HUES64 (cell line): ENCODE data around the gene BRCA1.
A peak's percentile ranks its signal among the peaks of the same experiment; 100 is the strongest.

Source experiments
- H3K27ac ChIP-seq: 2 replicates; pipeline ENCODE4 v1.7.0; 2013; ENCODE audit warnings: low read depth, low read length, inconsistent platforms
- H3K27me3 ChIP-seq: 2 replicates; pipeline ENCODE4 v1.6.1; 2013; ENCODE audit warnings: mild to moderate bottlenecking, low read length; ENCODE audit not compliant: insufficient read depth
- H3K36me3 ChIP-seq: 2 replicates; pipeline ENCODE4 v1.6.1; 2013; ENCODE audit warnings: mild to moderate bottlenecking, low read length; ENCODE audit not compliant: insufficient read depth
- H3K4me1 ChIP-seq: 2 replicates; pipeline ENCODE4 v1.6.1; 2013; ENCODE audit warnings: mild to moderate bottlenecking, low read length, moderate library complexity; ENCODE audit not compliant: insufficient read depth
- H3K4me3 ChIP-seq: 2 replicates; pipeline ENCODE4 v1.5.1; 2013; ENCODE audit warnings: mild to moderate bottlenecking, low read length, moderate library complexity
- H3K9ac ChIP-seq: 2 replicates; pipeline ENCODE4 v1.6.1; 2013; ENCODE audit warnings: mild to moderate bottlenecking, low read depth, low read length
- H3K9me3 ChIP-seq: 2 replicates; pipeline ENCODE4 v1.6.1; 2013; ENCODE audit warnings: low read depth, low read length; ENCODE audit not compliant: insufficient read depth
- WGBS: fragments of 150-250, 120-280 bp; methylation state at CpG from one replicate; pipeline ENCODE4 v1.1.7; 2013; ENCODE audit warnings: missing lambda C conversion rate; 5-methylcytosine and 5-hydroxymethylcytosine counted together

Gene BRCA1

DNA sequence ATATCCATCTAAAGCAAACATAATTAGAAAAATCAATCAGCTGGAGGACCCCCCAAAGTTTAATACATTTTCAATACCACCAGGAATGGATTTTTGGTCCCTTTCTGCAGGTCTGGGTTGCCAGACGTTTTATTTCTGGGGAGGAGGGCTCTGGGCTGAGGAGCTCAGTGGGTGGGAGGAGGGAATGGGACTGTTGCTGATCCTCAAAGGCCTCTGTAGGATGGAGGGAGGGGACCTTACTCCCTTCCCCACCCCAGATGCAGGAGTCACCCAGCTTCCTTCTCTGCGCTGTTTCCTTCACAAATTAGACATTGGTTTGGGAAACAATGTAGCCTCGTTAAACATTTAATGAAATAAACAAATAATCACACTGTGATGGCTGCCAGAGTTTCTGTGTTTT, 93.5 kb downstream of the BRCA1 start:
- no peaks in the 10 kb centered on the region for H3K27me3 ChIP-seq
- H3K27ac ChIP-seq, result no peak overlapping the region
- no peaks in the 10 kb centered on the region for H3K9me3 ChIP-seq
- H3K4me1 ChIP-seq, result peaks cover 51% of the 10 kb centered on the region
- peaks cover 13% of the 10 kb centered on the region; the same call in 1 of the 2 replicates for H3K36me3 ChIP-seq
- no peak overlapping the region for H3K4me3 ChIP-seq
- WGBS, result 55% methylated on average over 3 of the region's 3 CpGs
- H3K9ac ChIP-seq, result no peak overlapping the region

DNA sequence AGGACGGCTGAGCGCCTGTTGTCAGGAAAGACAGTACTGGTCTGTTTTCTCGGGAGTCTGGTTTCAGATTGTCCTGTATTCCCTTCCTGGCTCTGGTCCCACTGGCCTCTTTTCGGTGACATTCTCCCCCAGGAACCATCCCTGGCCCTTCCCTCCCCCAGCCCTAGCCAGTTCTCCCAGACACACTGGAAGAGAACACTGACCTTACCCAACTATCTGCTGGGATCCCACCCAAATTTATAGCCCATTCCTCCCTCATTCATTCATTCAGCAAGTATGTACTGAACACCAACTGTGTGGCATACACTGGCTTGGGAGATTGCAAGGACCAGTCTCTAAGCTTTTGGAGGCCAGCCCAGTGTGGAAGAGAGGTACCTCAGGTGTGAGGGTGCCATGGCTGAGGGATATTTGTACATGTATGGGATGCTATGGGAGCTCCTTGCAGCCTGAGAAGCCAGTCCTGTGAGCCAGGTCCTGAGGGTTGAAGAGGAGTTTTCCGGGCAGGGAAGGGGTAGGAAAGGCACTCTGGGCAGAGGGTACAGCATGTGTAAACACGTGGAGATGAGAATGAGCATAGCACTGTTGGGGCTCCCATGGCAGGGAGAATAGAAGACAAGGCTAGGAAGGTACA, 94.9 kb downstream of the BRCA1 start:
- WGBS, result 92% methylated on average over 6 of the region's 6 CpGs
- Histone ChIP-seq H3K36me3 (peaks cover 13% of the 10 kb centered on the region; the same call in 1 of the 2 replicates), H3K4me3 (no peak overlapping the region), H3K27me3 (no peaks in the 10 kb centered on the region), H3K27ac (no peak overlapping the region), H3K9me3 (no peaks in the 10 kb centered on the region), H3K9ac (no peak overlapping the region), H3K4me1 (peaks cover 47% of the 10 kb centered on the region)

DNA sequence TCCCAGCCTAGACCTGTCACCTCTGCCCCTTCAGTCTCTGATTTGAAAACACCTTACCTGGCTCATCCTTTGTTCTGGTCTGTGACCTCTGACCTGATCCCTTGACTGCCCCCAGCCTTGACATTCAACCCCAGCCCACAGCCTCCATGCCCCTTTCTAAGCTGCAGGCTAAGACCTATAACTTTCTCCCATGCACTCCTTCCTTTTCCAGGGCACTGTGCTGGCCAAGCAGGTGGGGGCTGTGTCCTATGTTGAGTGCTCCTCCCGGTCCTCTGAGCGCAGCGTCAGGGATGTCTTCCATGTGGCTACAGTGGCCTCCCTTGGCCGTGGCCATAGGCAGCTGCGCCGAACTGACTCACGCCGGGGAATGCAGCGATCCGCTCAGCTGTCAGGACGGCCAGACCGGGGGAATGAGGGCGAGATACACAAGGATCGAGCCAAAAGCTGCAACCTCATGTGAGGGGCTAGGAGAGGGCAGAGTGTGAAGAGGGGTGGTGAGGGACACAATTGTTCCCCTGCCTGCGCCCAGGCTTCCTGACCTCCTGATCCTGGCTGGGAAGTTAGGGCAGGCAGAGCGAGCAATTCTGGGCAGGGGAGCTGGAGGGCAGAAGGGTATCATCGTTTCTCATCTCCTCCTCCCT, 96.8 kb downstream of the BRCA1 start:
- Histone ChIP-seq H3K36me3 (peaks cover 13% of the 10 kb centered on the region; the same call in 1 of the 2 replicates), H3K9me3 (no peaks in the 10 kb centered on the region), H3K27me3 (no peaks in the 10 kb centered on the region), H3K4me3 (no peak overlapping the region), H3K4me1 (peaks cover 27% of the 10 kb centered on the region), H3K27ac (no peak overlapping the region), H3K9ac (no peak overlapping the region)
- 94% methylated on average over 16 of the region's 17 CpGs for WGBS

DNA sequence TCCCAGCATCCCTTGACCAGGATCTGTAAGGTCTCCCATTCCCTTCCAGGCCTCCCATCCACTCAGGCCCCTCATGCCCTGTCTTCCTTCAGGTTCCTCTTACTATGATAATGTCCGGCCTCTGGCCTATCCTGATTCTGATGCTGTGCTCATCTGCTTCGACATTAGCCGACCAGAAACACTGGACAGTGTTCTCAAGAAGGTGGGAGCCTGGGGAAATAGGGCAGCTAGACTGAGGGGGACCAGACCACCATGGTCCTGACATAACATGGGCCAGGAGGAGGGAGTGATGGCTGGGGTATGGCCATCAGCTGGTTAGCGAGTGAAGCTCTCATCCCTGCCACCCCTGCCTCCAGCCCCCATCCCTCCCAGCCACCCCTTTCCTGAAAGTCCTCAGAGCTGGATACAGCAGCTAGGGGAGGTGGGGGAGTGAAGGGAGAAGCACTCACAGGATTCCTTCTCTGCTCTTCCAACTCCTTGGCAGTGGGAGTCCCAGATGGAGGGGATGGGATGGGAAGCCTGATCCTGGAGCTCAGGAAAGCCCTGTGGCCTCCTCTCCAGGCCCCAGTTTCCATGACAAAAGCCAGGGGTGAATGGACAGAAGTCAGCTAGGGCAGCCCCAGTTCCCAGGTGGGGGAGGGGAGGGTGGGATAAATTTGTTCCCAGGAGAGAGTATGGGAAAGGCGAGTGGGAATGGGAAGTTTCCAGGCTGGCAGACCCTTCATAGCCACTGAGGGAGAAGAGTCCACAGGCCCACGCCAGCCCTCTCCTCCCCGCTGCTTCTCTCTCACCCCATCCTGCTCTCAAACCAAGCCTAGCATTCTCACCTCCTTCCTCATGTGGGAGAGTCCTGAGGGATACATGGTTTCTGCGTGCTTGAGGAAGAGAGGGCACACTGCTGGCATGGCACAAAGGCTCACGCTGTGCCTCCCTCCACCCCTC, 97.8 kb downstream of the BRCA1 start:
- peaks cover 13% of the 10 kb centered on the region; the same call in 1 of the 2 replicates for H3K36me3 ChIP-seq
- peak overlapping the region; percentile 31; the same call in 1 of the 2 replicates for H3K27ac ChIP-seq
- H3K4me3 ChIP-seq, result no peak overlapping the region
- WGBS, result 68% methylated on average over 8 of the region's 9 CpGs
- H3K9ac ChIP-seq, result no peak overlapping the region
- no peaks in the 10 kb centered on the region for H3K27me3 ChIP-seq
- peaks cover 25% of the 10 kb centered on the region for H3K4me1 ChIP-seq
- H3K9me3 ChIP-seq, result no peaks in the 10 kb centered on the region

DNA sequence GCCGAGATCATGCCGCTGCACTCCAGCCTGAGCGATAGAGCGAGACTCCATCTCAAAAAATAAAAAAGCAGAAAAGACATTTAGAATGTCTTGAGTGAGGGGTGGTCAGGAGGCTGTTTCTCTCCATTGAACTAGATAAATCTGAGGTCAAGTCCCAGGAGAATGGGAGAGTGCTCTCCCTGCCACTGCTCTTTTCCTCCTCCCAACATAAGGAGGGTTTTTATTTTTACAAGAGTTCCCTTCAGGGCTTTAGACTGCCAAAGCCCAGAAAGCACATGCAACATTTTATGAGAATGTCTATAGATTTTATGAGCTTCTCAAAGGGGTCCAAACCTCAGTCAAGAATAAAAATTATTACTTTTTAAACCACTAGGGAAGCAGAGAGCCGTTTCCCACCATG, 98.6 kb downstream of the BRCA1 start:
- 91% methylated on average over 5 of the region's 5 CpGs for WGBS
- no peak overlapping the region for H3K27ac ChIP-seq

DNA sequence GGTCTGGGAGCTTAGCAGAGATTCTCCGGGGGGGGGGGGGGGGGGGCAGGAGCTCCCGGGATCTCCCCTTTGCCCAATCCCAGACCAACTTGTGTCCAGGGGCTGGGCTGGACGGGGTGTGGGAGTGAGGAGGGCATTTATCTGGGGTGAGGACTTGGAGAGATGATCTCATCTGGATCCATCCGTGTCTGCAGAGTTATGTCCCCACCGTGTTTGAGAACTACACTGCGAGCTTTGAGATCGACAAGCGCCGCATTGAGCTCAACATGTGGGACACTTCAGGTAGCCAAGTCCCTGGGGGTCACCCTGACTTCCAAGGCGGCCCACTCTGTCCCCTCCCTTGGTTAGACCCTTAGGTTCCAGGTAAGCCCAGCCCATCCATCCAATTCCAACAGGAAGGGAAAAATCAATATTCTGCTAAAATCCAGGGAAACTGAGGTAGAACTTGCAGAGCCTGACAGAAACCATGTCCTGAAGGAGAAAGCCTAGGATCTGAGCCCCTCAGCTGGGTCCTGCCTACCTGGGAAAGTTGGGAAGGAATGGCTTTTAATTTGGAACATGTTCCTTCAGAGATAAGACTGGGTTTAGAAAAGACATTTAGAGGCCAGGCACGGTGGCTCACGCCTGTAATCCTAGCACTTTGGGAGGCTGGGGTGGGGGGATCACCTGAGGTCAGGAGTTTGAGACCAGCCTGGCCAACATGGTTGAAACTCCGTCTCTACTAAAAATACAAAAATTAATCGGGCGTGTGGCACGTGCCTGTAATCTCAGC, 99.2 kb downstream of the BRCA1 start:
- H3K27ac ChIP-seq, result no peak overlapping the region
- H3K36me3 ChIP-seq, result peaks cover 13% of the 10 kb centered on the region; the same call in 1 of the 2 replicates
- H3K4me3 ChIP-seq, result peak overlapping the region; percentile 77
- H3K9me3 ChIP-seq, result no peaks in the 10 kb centered on the region
- H3K9ac ChIP-seq, result 0 out of 2 replicates have a peak overlapping the region, but pooled peaks have one; percentile 12
- 66% methylated on average over 15 of the region's 16 CpGs for WGBS
- peaks cover 19% of the 10 kb centered on the region for H3K4me1 ChIP-seq
- H3K27me3 ChIP-seq, result no peaks in the 10 kb centered on the region

More for the DNA sequence above, 98.6 kb downstream of the BRCA1 start:
- H3K9ac ChIP-seq, result no peak overlapping the region
- peaks cover 25% of the 10 kb centered on the region for H3K4me1 ChIP-seq
- H3K4me3 ChIP-seq, result no peak overlapping the region
- no peaks in the 10 kb centered on the region for H3K9me3 ChIP-seq
- H3K27me3 ChIP-seq, result no peaks in the 10 kb centered on the region
- H3K36me3 ChIP-seq, result peaks cover 13% of the 10 kb centered on the region; the same call in 1 of the 2 replicates

DNA sequence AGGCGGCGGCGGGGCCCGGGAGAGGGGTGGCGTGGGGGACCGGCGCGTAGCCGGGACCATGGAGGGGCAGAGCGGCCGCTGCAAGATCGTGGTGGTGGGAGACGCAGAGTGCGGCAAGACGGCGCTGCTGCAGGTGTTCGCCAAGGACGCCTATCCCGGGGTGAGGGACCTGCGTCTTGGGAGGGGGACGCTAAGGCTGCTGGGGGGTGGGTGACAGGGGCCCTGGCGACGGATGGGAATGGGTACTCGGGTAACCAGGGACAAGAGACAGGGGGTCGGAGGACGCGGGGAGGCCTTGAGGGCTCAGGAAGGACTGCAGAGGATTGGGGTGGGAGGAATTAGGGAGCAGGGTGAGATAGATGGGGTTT, 99.9 kb downstream of the BRCA1 start:
- H3K27ac ChIP-seq, result no peak overlapping the region

DNA sequence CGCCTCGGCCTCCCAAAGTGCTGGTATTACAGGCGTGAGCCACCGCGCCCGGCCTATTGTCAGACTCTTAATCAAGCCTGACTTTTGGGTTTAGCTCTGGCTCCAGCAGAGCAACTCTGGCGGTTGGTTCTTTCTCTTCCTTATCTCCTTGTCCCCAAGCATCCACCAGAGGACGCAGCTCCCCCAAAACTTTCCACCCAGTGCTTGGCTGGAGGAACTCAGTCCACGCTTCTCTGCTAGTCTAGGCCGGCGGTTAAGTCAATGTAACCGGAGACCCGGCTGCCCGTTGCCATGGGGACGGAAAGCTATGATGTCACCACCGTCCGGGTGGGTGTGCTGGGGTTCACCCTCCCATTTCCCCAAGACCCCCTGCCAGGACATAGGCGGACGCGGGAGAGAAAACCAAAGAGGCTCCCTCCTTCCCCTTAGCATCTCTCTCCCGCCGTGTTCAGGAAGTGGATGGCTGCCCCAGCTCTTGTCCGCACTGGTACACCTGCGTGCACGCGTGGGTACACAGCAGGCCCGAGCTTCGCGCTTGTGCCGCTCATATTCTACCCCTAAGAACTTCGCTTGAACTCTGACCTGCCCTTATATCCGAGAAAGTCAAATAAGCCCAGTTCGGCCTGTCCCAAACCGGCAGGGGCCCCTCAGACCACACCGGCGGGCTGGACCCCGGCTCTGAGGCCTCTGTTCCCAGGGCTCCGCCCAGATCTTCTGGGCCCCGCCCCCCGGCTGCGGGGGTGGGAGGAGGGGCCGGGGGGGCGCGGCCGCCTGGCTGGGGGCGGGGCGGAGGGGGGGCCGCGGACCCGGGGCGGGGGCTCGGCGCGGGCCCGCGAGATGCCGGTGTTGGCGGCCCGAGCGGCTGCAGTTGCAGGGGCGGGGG, 100.5 kb downstream of the BRCA1 start, which contains the start of gene RND2:
TSS of gene RND2 (plus strand) at position 825 of the 883 bp plus-strand sequence. CDS start 117 bp downstream, outside the sequence.
- Histone ChIP-seq H3K9ac (peak within 1 kb of the TSS; percentile 76), H3K9me3 (no peaks in the 10 kb centered on the region), H3K4me3 (peak within 1 kb of the TSS; percentile 84), H3K36me3 (peaks cover 15% of the 10 kb centered on the region), H3K27me3 (no peaks in the 10 kb centered on the region), H3K4me1 (peaks cover 28% of the 10 kb centered on the region), H3K27ac (peak within 1 kb of the TSS; percentile 89; the same call in 1 of the 2 replicates)
- WGBS, result under 1% methylated on average over 53 of the region's 61 CpGs

More for the DNA sequence above, 99.9 kb downstream of the BRCA1 start:
- Histone ChIP-seq H3K27me3 (no peaks in the 10 kb centered on the region), H3K9ac (peak overlapping the region; percentile 53; the same call in 1 of the 2 replicates), H3K4me3 (peak overlapping the region; percentile 77), H3K9me3 (no peaks in the 10 kb centered on the region), H3K4me1 (peaks cover 21% of the 10 kb centered on the region), H3K36me3 (peaks cover 13% of the 10 kb centered on the region; the same call in 1 of the 2 replicates)
- WGBS, result 1% methylated on average over 27 of the region's 27 CpGs

DNA sequence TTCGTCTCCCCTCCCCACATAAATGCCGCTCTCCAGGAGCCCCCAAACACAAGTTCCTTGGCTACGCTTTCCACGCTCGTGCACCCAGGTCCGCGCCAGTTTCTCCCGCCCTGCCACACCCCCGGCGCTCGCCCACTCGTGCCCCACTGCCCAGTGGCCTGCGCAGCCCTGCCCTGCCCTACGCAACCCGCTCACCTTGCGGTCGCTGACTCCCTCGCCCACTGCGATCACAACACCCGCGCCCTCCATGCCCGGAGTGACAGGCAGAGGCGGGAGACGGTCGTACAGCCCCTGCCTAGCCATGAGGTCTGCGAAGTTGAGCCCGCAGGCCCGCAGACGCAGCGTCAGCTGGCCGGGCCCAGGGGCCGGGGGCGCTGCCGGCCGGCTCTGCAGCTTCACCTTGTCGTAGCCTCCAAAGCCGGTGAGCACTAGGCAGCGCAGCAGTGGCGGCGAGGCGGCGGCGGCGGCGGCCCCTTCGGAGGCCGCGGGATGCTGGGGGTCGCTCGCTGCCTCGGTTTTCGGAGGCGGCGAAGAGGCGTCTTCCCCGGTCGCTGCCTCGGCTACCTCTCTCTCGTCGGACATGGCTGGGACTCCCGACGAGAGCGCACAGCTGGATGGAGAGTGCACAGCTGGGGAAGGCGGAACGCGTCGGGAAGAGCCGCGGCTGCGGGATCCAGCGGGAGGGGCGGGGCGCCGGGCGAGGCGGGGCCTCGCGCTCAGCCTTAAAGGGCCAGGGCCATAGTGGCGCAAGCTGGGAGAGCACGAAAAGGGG, 103.2 kb downstream of the BRCA1 start, which contains the start of gene VAT1:
TSS of gene VAT1 (minus strand) at position 645 of the 772 bp plus-strand sequence. CDS start at position 582, 63 bp downstream.
- H3K4me3 ChIP-seq, result peak within 1 kb of the TSS; percentile 96
- peak within 1 kb of the TSS; percentile 76 for H3K27ac ChIP-seq
- no peaks in the 10 kb centered on the region for H3K27me3 ChIP-seq
- under 1% methylated on average over 80 of the region's 80 CpGs for WGBS
- H3K4me1 ChIP-seq, result peaks cover 23% of the 10 kb centered on the region
- H3K9me3 ChIP-seq, result no peaks in the 10 kb centered on the region
- H3K36me3 ChIP-seq, result peaks cover 23% of the 10 kb centered on the region
- peak within 1 kb of the TSS; percentile 80 for H3K9ac ChIP-seq
